Measurements from ENCODE around the gene LPCAT1. TPM values are rescaled to one million over a fixed set of nuclear protein-coding genes. Genes with fewer than 3 reads are reported as not detected.

Gene LPCAT1
- total RNA-seq, 1 experiment from 2014 or later: 75.0 TPM

- no peak overlapping the region for H3K4me3 ChIP-seq (replicated peaks in 1 of 2; ENCODE audit: low read depth in 1 of 2, low read length in 2 of 2)
- RAD21 ChIA-PET (ENCODE audit: low non-redundant PET in 1 of 2, low total read pairs in 2 of 2, uncharacterized antibody in 2 of 2, unreplicated experiment in 2 of 2): no interaction called here
- no peak for ATAC-seq
- H3K9ac ChIP-seq (ENCODE audit: low read length): no peak overlapping the region
- no TSS peak for BruUV-seq (replicated peaks)
- H3K27me3 ChIP-seq (ENCODE audit: insufficient read depth, low read length): no peaks in the 10 kb centered on the region
- no peak overlapping the region for H2AFZ ChIP-seq (ENCODE audit: low read depth, low read length, poor library complexity, severe bottlenecking)
- H3K36me3 ChIP-seq (ENCODE audit: control insufficient read depth in 1 of 2, insufficient read depth in 2 of 2, low read length in 2 of 2): no peaks in the 10 kb centered on the region
- CTCF ChIA-PET: no interaction called here
- POLR2A ChIA-PET: no interaction called here
- H3K9me2 ChIP-seq (ENCODE audit: insufficient read depth): no peaks in the 10 kb centered on the region
- H4K20me1 ChIP-seq (ENCODE audit: insufficient read depth): no peaks in the 10 kb centered on the region
- no peaks in the 10 kb centered on the region for H3K79me2 ChIP-seq (ENCODE audit: insufficient read depth, low read length)
- H3K4me2 ChIP-seq (ENCODE audit: low read length): no peak overlapping the region
- no peaks in the 10 kb centered on the region for H3K9me3 ChIP-seq (ENCODE audit: control insufficient read depth in 1 of 2, insufficient read depth in 1 of 2, low read depth in 1 of 2, low read length in 2 of 2)
- no peak overlapping the region for H3K27ac ChIP-seq (ENCODE audit: low read depth, low read length)
- TF ChIP-seq FOSL1 (IDR thresholded peaks at IDR 0.05; ENCODE audit: low read depth) (no peak), REST (IDR thresholded peaks at IDR 0.05; ENCODE audit: low read depth) (no peak), ELF1 (IDR thresholded peaks at IDR 0.05; ENCODE audit: borderline replicate concordance, low read depth) (no peak), JUND (IDR thresholded peaks at IDR 0.05) (no peak), SP1 (IDR thresholded peaks at IDR 0.05; ENCODE audit: low read depth) (no peak), ZBTB33 (IDR thresholded peaks at IDR 0.05; ENCODE audit: extremely low read depth, insufficient replicate concordance, low read length) (no peak), YY1 (IDR thresholded peaks at IDR 0.05; ENCODE audit: extremely low read depth, insufficient replicate concordance, low read depth, low read length) (no peak), MAX (IDR thresholded peaks at IDR 0.05) (no peak), EGR1 (IDR thresholded peaks at IDR 0.05; ENCODE audit: low read depth) (no peak), SIN3A (IDR thresholded peaks at IDR 0.05; ENCODE audit: low read depth) (no peak), CTCF (IDR thresholded peaks at IDR 0.05 in 2 of 3, conservative IDR thresholded peaks at IDR 0.05 in 1 of 3; ENCODE audit: borderline replicate concordance in 1 of 3, insufficient read depth in 1 of 3, low read depth in 2 of 3, low read length in 2 of 3) (no peak), TCF7L2 (IDR thresholded peaks at IDR 0.05; ENCODE audit: borderline replicate concordance, extremely low read depth, insufficient read depth, insufficient read length) (no peak), SRF (IDR thresholded peaks at IDR 0.05; ENCODE audit: low read depth) (no peak), ZFX (IDR thresholded peaks at IDR 0.05) (no peak), ATF3 (IDR thresholded peaks at IDR 0.05) (no peak), EZH2phosphoT487 (IDR thresholded peaks at IDR 0.05; ENCODE audit: borderline replicate concordance) (no peak)
- DNase-seq (ENCODE audit: low read depth, low spot score): no peak
- intact Hi-C loops (cut with micrococcal nuclease): no loop called here
- H3K4me1 ChIP-seq (ENCODE audit: control insufficient read depth in 1 of 2, insufficient read depth in 2 of 2, low read length in 2 of 2): peaks cover 5 to 10% of the 10 kb centered on the region in 2 experiments
Observed at GRCh38 chr5:1440098-1440493, 83.7 kb downstream of the LPCAT1 start.

All from HCT116 (cell line).